H9 (cell line): Measurements from ENCODE around the gene APBA2. TPM values are rescaled to one million over a fixed set of nuclear protein-coding genes. Genes with fewer than 3 reads are reported as not detected.
A peak's percentile ranks its signal among the peaks of the same experiment; 100 is the strongest.

ENCODE experiments used
- DNase-seq: peaks from one replicate; pipeline ENCODE4 v3.0.0-alpha.2; 2017
- H2AFZ ChIP-seq: one replicate; pipeline ENCODE4 v1.6.1; 2013; ENCODE audit warnings: mild to moderate bottlenecking, low read length, control low read depth, moderate library complexity
- H2AK5ac ChIP-seq: 2 replicates; pipeline ENCODE4 v1.6.1; 2013; ENCODE audit warnings: low read length, control low read depth, mixed read lengths; ENCODE audit not compliant: insufficient read length
- H2BK120ac ChIP-seq: one replicate; pipeline ENCODE4 v1.6.1; 2013; ENCODE audit warnings: low read depth, mild to moderate bottlenecking, low read length, control low read depth, inconsistent platforms; ENCODE audit not compliant: poor library complexity, severe bottlenecking
- H2BK12ac ChIP-seq: 2 replicates; pipeline ENCODE4 v1.6.1; 2013; ENCODE audit warnings: low read length, control low read depth, mixed read lengths, low read depth; ENCODE audit not compliant: insufficient read length
- H2BK15ac ChIP-seq: 2 replicates; pipeline ENCODE4 v1.6.1; 2013; ENCODE audit warnings: low read depth, low read length, control low read depth
- H2BK20ac ChIP-seq: one replicate; pipeline ENCODE4 v1.6.1; 2013; ENCODE audit warnings: low read depth, mild to moderate bottlenecking, low read length, control low read depth, inconsistent platforms; ENCODE audit not compliant: poor library complexity, severe bottlenecking
- H2BK5ac ChIP-seq: 2 replicates; pipeline ENCODE4 v1.6.1; 2013; ENCODE audit warnings: low read length, control low read depth, mixed read lengths; ENCODE audit not compliant: insufficient read length
- H3K14ac ChIP-seq: 2 replicates; pipeline ENCODE4 v1.6.1; 2013; ENCODE audit warnings: low read length, control low read depth; ENCODE audit not compliant: insufficient read depth
- H3K18ac ChIP-seq: 2 replicates; pipeline ENCODE4 v1.6.1; 2013; ENCODE audit warnings: low read depth, mild to moderate bottlenecking, mixed read lengths, low read length, control low read depth; ENCODE audit not compliant: insufficient read length
- H3K23ac ChIP-seq: 2 replicates; pipeline ENCODE4 v1.6.1; 2013; ENCODE audit warnings: low read length, control low read depth, mixed read lengths, low read depth; ENCODE audit not compliant: insufficient read length
- H3K23me2 ChIP-seq: 2 replicates; pipeline ENCODE4 v1.6.1; 2013; ENCODE audit warnings: low read depth, mild to moderate bottlenecking, mixed read lengths, low read length, control low read depth; ENCODE audit not compliant: insufficient read length, poor library complexity, severe bottlenecking
- H3K27ac ChIP-seq: 2 replicates; pipeline ENCODE4 v1.5.1; 2013; ENCODE audit warnings: low read length, control low read depth, mixed read lengths, low read depth; ENCODE audit not compliant: insufficient read length
- H3K27me3 ChIP-seq: 2 replicates; pipeline ENCODE4 v1.6.1; 2013; ENCODE audit warnings: low read length, control low read depth, inconsistent platforms; ENCODE audit not compliant: insufficient read depth
- H3K4ac ChIP-seq: 2 replicates; pipeline ENCODE4 v1.6.1; 2013; ENCODE audit warnings: low read depth, mild to moderate bottlenecking, control low read depth, inconsistent platforms, low read length, moderate library complexity
- H3K4me1 ChIP-seq: 2 replicates; pipeline ENCODE4 v1.6.1; 2013; ENCODE audit warnings: low read length, control low read depth, inconsistent platforms; ENCODE audit not compliant: insufficient read depth
- H3K4me2 ChIP-seq: 2 replicates; pipeline ENCODE4 v1.6.1; 2013; ENCODE audit warnings: low read length, control low read depth, mixed read lengths; ENCODE audit not compliant: insufficient read length, insufficient read depth
- H3K56ac ChIP-seq: 2 replicates; pipeline ENCODE4 v1.6.1; 2013; ENCODE audit warnings: low read depth, mild to moderate bottlenecking, mixed read lengths, low read length, control low read depth; ENCODE audit not compliant: insufficient read length
- H3K79me1 ChIP-seq: 2 replicates; pipeline ENCODE4 v1.6.1; 2013; ENCODE audit warnings: low read depth, mild to moderate bottlenecking, moderate library complexity, low read length, control low read depth, inconsistent platforms; ENCODE audit not compliant: insufficient read depth, poor library complexity, severe bottlenecking
- H3K79me2 ChIP-seq: 2 replicates; pipeline ENCODE4 v1.6.1; 2013; ENCODE audit warnings: low read length, control low read depth, inconsistent platforms; ENCODE audit not compliant: insufficient read depth
- H3K9ac ChIP-seq: 2 replicates; pipeline ENCODE4 v1.6.1; 2013; ENCODE audit warnings: low read length, control low read depth, mixed read lengths; ENCODE audit not compliant: insufficient read length; ENCODE audit errors: extremely low read depth
- H3K9me3 ChIP-seq: one replicate; pipeline ENCODE4 v1.6.1; 2013; ENCODE audit warnings: low read depth, low read length, inconsistent platforms; ENCODE audit not compliant: control insufficient read depth
- H3T11ph ChIP-seq: one replicate; pipeline ENCODE4 v1.6.1; 2013; ENCODE audit warnings: mild to moderate bottlenecking, low read length, control low read depth, inconsistent platforms
- H4K20me1 ChIP-seq: one replicate; pipeline ENCODE4 v1.6.1; 2013; ENCODE audit not compliant: control insufficient read depth, insufficient read length, insufficient read depth
- H4K5ac ChIP-seq: 2 replicates; pipeline ENCODE4 v1.6.1; 2013; ENCODE audit warnings: low read depth, mild to moderate bottlenecking, mixed read lengths, low read length, control low read depth; ENCODE audit not compliant: insufficient read length
- H4K8ac ChIP-seq: replicated peaks from 2 replicates; pipeline ENCODE4 v1.6.1; 2013; ENCODE audit warnings: low read length, control low read depth, mixed read lengths, low read depth; ENCODE audit not compliant: insufficient read length
- H4K91ac ChIP-seq: 2 replicates; pipeline ENCODE4 v1.6.1; 2013; ENCODE audit warnings: low read depth, mild to moderate bottlenecking, moderate library complexity, mixed read lengths, low read length, control low read depth; ENCODE audit not compliant: insufficient read length
- H3K27ac Mint-ChIP-seq, 3 experiments: 2 replicates in 2 of 3; 3 replicates in 1 of 3; pipeline ENCODE4 v1.8.0; 2020 to 2021; ENCODE audit warnings: mixed read lengths in 3 of 3, mild to moderate bottlenecking in 1 of 3, moderate library complexity in 1 of 3
- H3K27me3 Mint-ChIP-seq: 2 replicates; pipeline ENCODE4 v1.8.0; 2021; ENCODE audit warnings: low read depth, mild to moderate bottlenecking, moderate library complexity, mixed read lengths
- H3K36me3 Mint-ChIP-seq, 3 experiments: 2 replicates in 2 of 3; 3 replicates in 1 of 3; pipeline ENCODE4 v1.8.0; 2020 to 2021; ENCODE audit warnings: low read depth in 3 of 3, mixed read lengths in 3 of 3; ENCODE audit not compliant: insufficient read depth in 1 of 3
- H3K4me1 Mint-ChIP-seq, 2 experiments: 2 replicates each; pipeline ENCODE4 v1.8.0; 2020; ENCODE audit warnings: mixed read lengths in 2 of 2
- H3K4me3 Mint-ChIP-seq, 2 experiments: 2 replicates in 1 of 2; 3 replicates in 1 of 2; pipeline ENCODE4 v1.8.0; 2020 to 2021; ENCODE audit warnings: mild to moderate bottlenecking in 2 of 2, mixed read lengths in 2 of 2, moderate library complexity in 1 of 2
- H3K9me3 Mint-ChIP-seq, 2 experiments: 2 replicates in 1 of 2; 3 replicates in 1 of 2; pipeline ENCODE4 v1.8.0; 2020; ENCODE audit warnings: mild to moderate bottlenecking in 2 of 2, mixed read lengths in 2 of 2, moderate library complexity in 1 of 2
- CTCF ChIP-seq: fragments of 200-600 bp; sonication (generic); conservative IDR thresholded peaks from 3 replicates; pipeline ENCODE4 v1.8.0; 2021; ENCODE audit warnings: antibody characterized with exemption, mild to moderate bottlenecking
- WGBS: extraction: QIAGEN DNeasy Blood & Tissue Kit; methylation state at CpG from one replicate; pipeline ENCODE4 v1.1.7; 2013; ENCODE audit warnings: missing lambda C conversion rate, low lambda C conversion rate, mixed read lengths; ENCODE audit not compliant: insufficient read length; ENCODE audit errors: extremely low coverage; 5-methylcytosine and 5-hydroxymethylcytosine counted together
- total RNA-seq: library from RNA; stranded (reverse); gene quantifications from 2 replicates; pipeline ENCODE4 v1.2.1, GENCODE V29; 2021

APBA2 gene
- total RNA-seq, 1 experiment from 2014 or later = 14.3 TPM

GRCh38 chr15:28942046-28942445, 56.3 kb downstream of the APBA2 start:
- Histone ChIP-seq H3K4ac (no peak overlapping the region), H3K4me1 (no peaks in the 10 kb centered on the region), H3K27me3 (no peaks in the 10 kb centered on the region), H2AFZ (no peak overlapping the region), H2BK15ac (no peak overlapping the region), H2AK5ac (no peak overlapping the region), H3K4me2 (no peak overlapping the region), H2BK5ac (no peak overlapping the region), H3K18ac (no peak overlapping the region), H4K5ac (no peak overlapping the region), H3K23ac (no peak overlapping the region), H4K20me1 (no peaks in the 10 kb centered on the region), H3K23me2 (no peaks in the 10 kb centered on the region), H2BK120ac (no peak overlapping the region), H3K79me2 (no peaks in the 10 kb centered on the region), H3K9me3 (no peaks in the 10 kb centered on the region), H4K8ac (no peak overlapping the region), H3K14ac (no peak overlapping the region), H3K27ac (no peak overlapping the region), H3K56ac (no peak overlapping the region), H3K9ac (no peak overlapping the region), H3T11ph (no peak overlapping the region), H2BK20ac (no peak overlapping the region), H3K79me1 (no peaks in the 10 kb centered on the region), H4K91ac (no peak overlapping the region), H2BK12ac (no peak overlapping the region)
- H3K36me3 Mint-ChIP-seq = peaks cover 4 to 20% (median 19%) of the 10 kb centered on the region in 3 experiments
- DNase-seq = peak; percentile 11
- TF ChIP-seq CTCF = no peak
- H3K27ac Mint-ChIP-seq = no peak overlapping the region
- H3K27me3 Mint-ChIP-seq = no peaks in the 10 kb centered on the region
- H3K9me3 Mint-ChIP-seq = peaks cover 10 to 11% of the 10 kb centered on the region in 2 experiments
- H3K4me3 Mint-ChIP-seq = no peak overlapping the region
- WGBS = no CpG with 5 or more reads among the region's 10 CpGs
- H3K4me1 Mint-ChIP-seq = peaks cover 2% of the 10 kb centered on the region in 2 experiments; a peak in 3 of 4 replicates
